Measurements from ENCODE around the gene KIF6. TPM values are rescaled to one million over a fixed set of nuclear protein-coding genes. Genes with fewer than 3 reads are reported as not detected.

Gene KIF6
- total RNA-seq, 1 donor from 2014 or later: 0.43 TPM

DNA sequence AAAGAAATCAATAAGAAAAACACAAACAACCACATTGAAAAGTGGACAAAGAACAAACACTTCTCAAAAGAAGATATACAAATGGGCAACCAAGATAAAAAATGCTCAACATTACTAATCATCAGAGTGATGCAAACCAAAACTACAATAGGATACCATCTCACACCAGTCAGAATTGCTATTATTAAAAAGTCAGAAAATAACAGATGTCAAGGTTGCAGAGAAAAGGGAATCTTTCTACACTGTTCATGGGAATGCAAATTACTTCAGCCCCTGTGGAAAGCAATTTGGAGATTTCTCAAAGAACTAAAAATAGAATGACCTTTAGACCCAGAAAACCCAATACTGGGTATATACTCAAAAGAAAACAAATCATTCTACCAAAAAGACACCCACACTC lies 29.8 kb downstream of the KIF6 start:
- intact Hi-C loops (cut with DNase I): no loop called here
- no peaks in the 10 kb centered on the region for H3K27me3 ChIP-seq
- H3K27ac ChIP-seq: no peak overlapping the region
- no peaks in the 10 kb centered on the region for H3K4me1 ChIP-seq
- no peaks in the 10 kb centered on the region for H3K36me3 ChIP-seq
- H3K9me3 ChIP-seq: no peaks in the 10 kb centered on the region
- TF ChIP-seq, protein P1, sequence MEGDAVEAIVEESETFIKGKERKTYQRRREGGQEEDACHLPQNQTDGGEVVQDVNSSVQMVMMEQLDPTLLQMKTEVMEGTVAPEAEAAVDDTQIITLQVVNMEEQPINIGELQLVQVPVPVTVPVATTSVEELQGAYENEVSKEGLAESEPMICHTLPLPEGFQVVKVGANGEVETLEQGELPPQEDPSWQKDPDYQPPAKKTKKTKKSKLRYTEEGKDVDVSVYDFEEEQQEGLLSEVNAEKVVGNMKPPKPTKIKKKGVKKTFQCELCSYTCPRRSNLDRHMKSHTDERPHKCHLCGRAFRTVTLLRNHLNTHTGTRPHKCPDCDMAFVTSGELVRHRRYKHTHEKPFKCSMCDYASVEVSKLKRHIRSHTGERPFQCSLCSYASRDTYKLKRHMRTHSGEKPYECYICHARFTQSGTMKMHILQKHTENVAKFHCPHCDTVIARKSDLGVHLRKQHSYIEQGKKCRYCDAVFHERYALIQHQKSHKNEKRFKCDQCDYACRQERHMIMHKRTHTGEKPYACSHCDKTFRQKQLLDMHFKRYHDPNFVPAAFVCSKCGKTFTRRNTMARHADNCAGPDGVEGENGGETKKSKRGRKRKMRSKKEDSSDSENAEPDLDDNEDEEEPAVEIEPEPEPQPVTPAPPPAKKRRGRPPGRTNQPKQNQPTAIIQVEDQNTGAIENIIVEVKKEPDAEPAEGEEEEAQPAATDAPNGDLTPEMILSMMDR (IDR thresholded peaks at IDR 0.05): no peak
- no peak overlapping the region for H3K4me3 ChIP-seq
- no peak for DNase-seq (ENCODE audit: low spot score in 2 of 2)

DNA sequence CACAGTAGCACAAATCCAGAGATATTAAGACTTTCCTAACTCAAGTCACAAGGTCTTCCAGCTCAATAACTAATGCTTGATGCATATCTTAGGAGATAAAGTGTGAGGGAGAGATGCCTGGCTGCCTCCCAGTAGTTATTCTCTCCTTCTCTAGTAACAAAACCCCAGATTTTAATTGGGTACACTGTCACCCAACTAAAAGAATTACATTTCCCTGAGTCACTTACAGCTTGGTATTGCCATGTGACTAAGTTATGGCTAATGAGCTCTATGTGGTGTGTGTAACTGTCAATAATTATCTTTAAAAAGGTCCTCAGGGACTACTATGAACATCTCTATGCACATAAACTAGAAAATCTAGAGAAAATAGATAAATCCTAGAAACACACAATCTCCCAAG lies 32.0 kb downstream of the KIF6 start:
- intact Hi-C loops (cut with DNase I): no loop called here
- Histone ChIP-seq H3K9me3 (no peaks in the 10 kb centered on the region), H3K27ac (no peak overlapping the region), H3K27me3 (no peaks in the 10 kb centered on the region), H3K36me3 (no peaks in the 10 kb centered on the region), H3K4me1 (no peaks in the 10 kb centered on the region), H3K4me3 (no peak overlapping the region)
- TF ChIP-seq, protein P1 (IDR thresholded peaks at IDR 0.05): no peak
- DNase-seq (ENCODE audit: low spot score in 2 of 2): no peak

DNA sequence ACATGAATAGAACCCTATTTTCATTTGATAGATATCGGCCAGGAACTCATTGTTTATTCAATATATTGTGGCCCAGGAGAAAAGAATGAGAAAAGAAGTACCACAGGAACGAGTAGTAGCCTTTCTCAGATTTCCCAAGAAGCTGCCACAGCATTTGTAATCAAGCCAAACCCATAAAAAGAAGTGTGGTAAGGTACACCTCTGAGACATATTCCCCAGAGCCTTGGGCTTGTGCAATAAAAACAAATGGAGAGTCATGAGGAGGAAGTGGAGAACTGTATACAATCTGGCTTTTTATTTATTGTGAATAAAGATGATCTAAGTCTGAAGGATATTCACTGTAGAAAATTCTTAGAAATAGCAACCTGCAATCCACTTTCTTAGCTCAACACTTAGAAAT lies 36.7 kb downstream of the KIF6 start:
- intact Hi-C loops (cut with DNase I): no loop called here
- no peaks in the 10 kb centered on the region for H3K27me3 ChIP-seq
- no peaks in the 10 kb centered on the region for H3K9me3 ChIP-seq
- H3K27ac ChIP-seq: no peak overlapping the region
- no peaks in the 10 kb centered on the region for H3K36me3 ChIP-seq
- H3K4me3 ChIP-seq: no peak overlapping the region
- no peaks in the 10 kb centered on the region for H3K4me1 ChIP-seq
- DNase-seq (ENCODE audit: low spot score in 2 of 2): no peak
- TF ChIP-seq, protein P1 (IDR thresholded peaks at IDR 0.05): no peak

DNA sequence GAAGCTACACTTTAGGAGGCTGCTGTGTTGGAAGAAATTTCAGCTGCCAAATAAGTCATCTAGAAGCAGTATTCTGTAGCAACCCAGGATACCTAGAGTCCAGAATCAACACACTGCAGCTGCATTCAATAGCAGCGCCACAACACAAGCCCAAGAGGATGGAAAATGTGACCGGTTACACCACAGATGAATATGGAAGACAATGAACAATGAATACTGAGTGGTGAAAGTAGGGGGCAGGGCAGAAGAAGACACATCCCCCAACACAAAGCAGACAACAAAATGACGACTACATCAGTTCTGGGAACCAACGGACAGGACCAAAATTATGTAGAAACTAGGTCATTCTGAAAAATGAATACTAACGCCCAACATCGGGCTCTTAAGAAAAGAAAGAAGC lies 38.2 kb downstream of the KIF6 start:
- DNase-seq (ENCODE audit: low spot score in 2 of 2): no peak

DNA sequence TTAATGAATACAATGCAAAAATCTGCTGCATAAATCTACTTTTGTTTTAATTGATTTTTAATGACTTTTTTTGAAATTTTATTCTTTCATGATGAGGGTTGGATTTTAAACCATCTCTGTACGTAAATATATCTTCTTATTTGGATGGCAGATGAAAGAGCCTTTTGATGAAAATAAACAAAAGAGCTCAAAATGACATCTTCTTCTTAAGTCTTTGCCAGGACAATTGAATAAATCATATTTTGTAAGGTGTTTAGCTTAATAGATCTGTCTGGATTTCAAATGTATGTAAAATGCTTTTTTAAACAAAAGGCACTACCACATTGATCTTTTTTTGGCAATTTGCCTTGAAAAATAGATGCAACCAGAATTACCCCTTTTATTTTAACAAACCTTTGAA lies 39.3 kb downstream of the KIF6 start:
- no peaks in the 10 kb centered on the region for H3K9me3 ChIP-seq
- no peaks in the 10 kb centered on the region for H3K4me1 ChIP-seq
- H3K4me3 ChIP-seq: no peak overlapping the region
- TF ChIP-seq, protein P1 (IDR thresholded peaks at IDR 0.05): no peak
- H3K27ac ChIP-seq: no peak overlapping the region
- no peak for DNase-seq (ENCODE audit: low spot score in 2 of 2)
- H3K36me3 ChIP-seq: no peaks in the 10 kb centered on the region
- intact Hi-C loops (cut with DNase I): no loop called here
- H3K27me3 ChIP-seq: no peaks in the 10 kb centered on the region

More for the DNA sequence above, 38.2 kb downstream of the KIF6 start:
- no peaks in the 10 kb centered on the region for H3K9me3 ChIP-seq
- H3K36me3 ChIP-seq: no peaks in the 10 kb centered on the region
- TF ChIP-seq, protein P1 (IDR thresholded peaks at IDR 0.05): no peak
- H3K4me1 ChIP-seq: no peaks in the 10 kb centered on the region
- no peak overlapping the region for H3K4me3 ChIP-seq
- no peak overlapping the region for H3K27ac ChIP-seq
- H3K27me3 ChIP-seq: no peaks in the 10 kb centered on the region
- intact Hi-C loops (cut with DNase I): no loop called here

DNA sequence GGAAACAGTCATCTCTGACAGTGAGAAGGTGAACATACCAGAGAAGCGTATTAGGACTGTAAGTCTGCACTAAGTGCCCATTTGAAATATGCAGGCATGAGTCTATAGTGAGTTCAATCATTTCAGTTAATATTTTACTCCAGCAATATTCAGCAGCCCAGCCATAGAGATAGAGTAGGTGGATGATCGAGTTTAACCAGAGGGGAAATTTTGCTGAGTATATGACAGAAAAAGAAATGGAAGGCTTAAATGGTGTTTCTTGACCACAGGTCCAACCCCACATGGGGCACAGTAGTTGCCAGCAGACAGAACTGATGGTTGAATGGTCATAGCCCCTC lies 39.8 kb downstream of the KIF6 start:
- DNase-seq (ENCODE audit: low spot score in 2 of 2): no peak
- Histone ChIP-seq H3K4me1 (no peaks in the 10 kb centered on the region), H3K27ac (no peak overlapping the region), H3K27me3 (no peaks in the 10 kb centered on the region), H3K4me3 (no peak overlapping the region), H3K9me3 (no peaks in the 10 kb centered on the region), H3K36me3 (no peaks in the 10 kb centered on the region)
- TF ChIP-seq, protein P1 (IDR thresholded peaks at IDR 0.05): no peak
- intact Hi-C loops (cut with DNase I): no loop called here

Data from ascending aorta (tissue), 2 donors.